RWPE1 (cell line): Measurements from ENCODE around the gene ADGRV1.
A peak's percentile ranks its signal among the peaks of the same experiment; 100 is the strongest.

Experiments
- CTCF ChIA-PET: fragments of 350-600 bp; sonication (Branson Sonifier 250); formaldehyde crosslinking; extraction: SDS; loops from one replicate; lab custom pipeline; 2021; lab: Yijun Ruan, JAX
- POLR2A ChIA-PET: fragments of 400-600 bp; formaldehyde crosslinking; extraction: SDS; loops from one replicate; lab custom pipeline; 2020; ENCODE audit warnings: antibody characterized with exemption; ENCODE audit not compliant: low non-redundant PET; lab: Yijun Ruan, JAX
- DNase-seq: peaks from one replicate; pipeline ENCODE4 v3.0.0; 2012; ENCODE audit warnings: low spot score
- H3K27ac ChIP-seq: fragments of 450-650 bp; 2 replicates; pipeline ENCODE4 v1.5.1; 2017
- TF ChIP-seq, protein P1 (sequence below): fragments of 450-650 bp; conservative IDR thresholded peaks from 2 replicates; pipeline ENCODE4 v1.5.1; 2017; ENCODE audit warnings: low read depth, mild to moderate bottlenecking

Gene ADGRV1

DNA sequence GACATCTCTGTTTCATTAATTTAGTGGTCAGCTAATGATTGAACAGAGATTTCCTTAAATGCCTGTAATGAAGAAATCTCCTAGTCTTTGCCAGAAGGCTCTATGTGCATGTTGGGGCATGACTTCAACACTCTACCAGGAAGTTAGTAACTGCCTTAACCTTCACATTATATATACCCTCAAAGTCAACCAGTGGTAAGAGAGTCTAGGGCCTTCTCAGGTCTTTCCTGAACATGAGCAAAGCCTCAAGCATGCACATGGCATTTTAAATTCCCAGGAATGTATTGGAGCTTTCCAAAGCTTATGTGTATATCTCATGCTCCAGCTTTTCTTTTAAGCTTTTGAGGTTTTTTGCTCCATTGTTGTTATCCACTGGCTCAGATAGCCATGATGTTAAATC is 436.2 kb downstream of the ADGRV1 start:
- ChIA-PET POLR2A (no interaction called here), CTCF (interaction anchor here (0.6 to 1.1 kb wide), 2 partner anchors 9 to 106 kb away, joined by 3 read pairs; no protein-coding TSS in a partner anchor)
- TF ChIP-seq, protein P1, sequence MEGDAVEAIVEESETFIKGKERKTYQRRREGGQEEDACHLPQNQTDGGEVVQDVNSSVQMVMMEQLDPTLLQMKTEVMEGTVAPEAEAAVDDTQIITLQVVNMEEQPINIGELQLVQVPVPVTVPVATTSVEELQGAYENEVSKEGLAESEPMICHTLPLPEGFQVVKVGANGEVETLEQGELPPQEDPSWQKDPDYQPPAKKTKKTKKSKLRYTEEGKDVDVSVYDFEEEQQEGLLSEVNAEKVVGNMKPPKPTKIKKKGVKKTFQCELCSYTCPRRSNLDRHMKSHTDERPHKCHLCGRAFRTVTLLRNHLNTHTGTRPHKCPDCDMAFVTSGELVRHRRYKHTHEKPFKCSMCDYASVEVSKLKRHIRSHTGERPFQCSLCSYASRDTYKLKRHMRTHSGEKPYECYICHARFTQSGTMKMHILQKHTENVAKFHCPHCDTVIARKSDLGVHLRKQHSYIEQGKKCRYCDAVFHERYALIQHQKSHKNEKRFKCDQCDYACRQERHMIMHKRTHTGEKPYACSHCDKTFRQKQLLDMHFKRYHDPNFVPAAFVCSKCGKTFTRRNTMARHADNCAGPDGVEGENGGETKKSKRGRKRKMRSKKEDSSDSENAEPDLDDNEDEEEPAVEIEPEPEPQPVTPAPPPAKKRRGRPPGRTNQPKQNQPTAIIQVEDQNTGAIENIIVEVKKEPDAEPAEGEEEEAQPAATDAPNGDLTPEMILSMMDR, result no peak
- H3K27ac ChIP-seq, result no peak overlapping the region
- DNase-seq, result peak; percentile 60

DNA sequence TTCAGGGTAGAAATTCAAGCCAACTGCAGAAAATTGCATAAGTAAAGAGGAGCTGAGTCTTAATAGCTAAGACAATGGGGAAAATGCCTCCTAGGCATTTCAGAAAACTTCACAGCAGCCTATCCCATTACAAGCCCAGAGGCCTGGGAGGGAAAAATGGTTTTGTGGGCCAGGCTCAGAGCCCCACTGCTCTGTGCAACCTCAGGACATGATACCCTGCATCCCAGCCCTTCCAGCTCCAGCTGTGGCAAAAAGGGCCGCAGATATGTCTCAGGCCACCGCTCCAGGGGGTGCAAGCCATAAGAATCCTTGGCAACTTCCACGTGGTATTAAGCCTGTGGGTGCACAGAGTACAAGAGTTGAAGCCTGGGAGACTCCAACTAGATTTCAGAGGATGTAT is 437.5 kb downstream of the ADGRV1 start:
- DNase-seq, result no peak
- TF ChIP-seq, protein P1, result no peak
- ChIA-PET CTCF (no interaction called here), POLR2A (no interaction called here)
- no peak overlapping the region for H3K27ac ChIP-seq

DNA sequence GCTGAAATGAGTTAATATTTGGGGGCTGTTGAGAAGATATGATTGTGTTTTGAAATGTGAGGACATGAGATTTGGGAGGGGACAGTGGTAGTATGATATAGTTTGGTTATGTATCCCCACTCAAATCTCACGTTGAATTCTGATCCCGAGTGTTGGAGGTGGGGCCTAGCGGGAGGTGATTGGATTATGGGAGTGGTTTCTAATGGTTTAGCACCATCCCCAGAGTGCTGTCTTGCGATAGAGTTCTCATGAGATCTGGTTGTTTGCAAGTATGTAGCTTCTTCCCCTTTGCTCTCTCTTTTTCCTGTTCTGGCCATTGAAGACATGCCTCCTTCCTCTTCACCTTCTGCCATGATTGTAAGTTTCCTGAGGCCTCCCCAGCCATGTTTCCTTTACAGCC is 438.5 kb downstream of the ADGRV1 start:
- POLR2A ChIA-PET, result interaction anchor here (0.6 kb wide), 1 partner anchor 11 kb away, joined by 3 read pairs; no protein-coding TSS in a partner anchor
- CTCF ChIA-PET, result interaction anchor here (0.6 kb wide), 1 partner anchor 70 kb away, joined by 5 read pairs; no protein-coding TSS in a partner anchor
- DNase-seq, result no peak
- H3K27ac ChIP-seq, result no peak overlapping the region
- TF ChIP-seq, protein P1, result no peak

DNA sequence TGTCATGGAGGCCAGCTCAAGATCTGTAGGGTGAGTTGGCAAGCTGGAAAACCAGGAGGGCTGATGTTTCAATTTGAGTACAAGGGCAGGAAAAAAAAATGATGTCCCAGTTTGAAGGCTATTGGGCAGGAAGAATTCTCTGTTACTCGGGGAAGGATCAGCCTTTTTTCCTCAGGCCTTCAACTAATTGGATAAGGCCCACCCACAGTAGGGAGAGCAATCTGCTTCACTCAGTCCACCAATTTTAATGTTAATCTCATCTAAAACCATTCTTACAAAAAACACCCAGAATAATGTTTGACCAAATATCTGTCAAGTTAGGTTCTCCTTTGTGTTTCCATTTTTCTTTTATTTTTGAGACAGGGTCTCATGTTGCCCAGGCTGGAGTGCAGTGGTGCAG is 442.1 kb downstream of the ADGRV1 start:
- TF ChIP-seq, protein P1, result no peak
- POLR2A ChIA-PET, result no interaction called here
- no peak for DNase-seq
- CTCF ChIA-PET, result no interaction called here
- no peak overlapping the region for H3K27ac ChIP-seq

DNA sequence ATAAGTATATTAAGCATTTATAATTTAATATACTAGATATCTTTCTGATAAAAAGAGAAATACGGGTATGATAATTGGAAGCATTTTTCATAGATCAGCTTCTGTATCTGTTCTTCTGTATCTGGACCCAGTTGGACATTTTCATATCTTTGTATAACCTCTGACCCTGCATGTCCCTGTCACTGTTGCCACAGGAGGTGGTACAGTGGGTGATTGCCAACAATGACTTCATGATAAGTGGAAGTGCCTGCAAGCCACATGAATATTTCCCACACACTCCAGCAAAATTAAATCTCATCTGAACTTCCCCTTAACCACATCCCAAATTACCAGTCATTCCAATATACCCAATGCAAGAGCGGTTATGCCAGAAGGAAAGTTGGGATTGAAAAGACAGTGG is 448.1 kb downstream of the ADGRV1 start:
- CTCF ChIA-PET, result no interaction called here
- POLR2A ChIA-PET, result no interaction called here
- TF ChIP-seq, protein P1, result no peak
- DNase-seq, result no peak
- no peak overlapping the region for H3K27ac ChIP-seq

DNA sequence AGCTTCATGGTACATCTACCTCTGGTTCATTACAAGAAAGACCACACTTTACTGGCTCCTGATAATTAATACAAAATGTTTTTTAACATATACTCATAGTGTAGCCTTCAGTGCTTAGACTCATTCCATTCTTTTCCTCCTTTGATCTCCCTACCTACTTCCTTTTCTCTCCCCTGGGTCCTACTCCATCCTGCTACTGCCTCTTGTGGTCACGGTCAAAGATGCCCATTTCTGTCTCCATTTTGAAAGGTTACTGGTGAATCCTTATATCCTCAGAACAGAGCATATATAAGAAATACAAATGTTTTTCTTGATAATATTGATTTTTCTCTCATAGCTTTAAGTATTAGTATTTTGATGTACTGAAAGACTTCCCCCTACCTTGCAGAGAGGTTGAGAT is 448.7 kb downstream of the ADGRV1 start:
- DNase-seq, result no peak
- H3K27ac ChIP-seq, result no peak overlapping the region
- TF ChIP-seq, protein P1, result no peak
- POLR2A ChIA-PET, result no interaction called here
- CTCF ChIA-PET, result no interaction called here
